ENCODE measurements around the gene USP6NL. TPM values are rescaled to one million over a fixed set of nuclear protein-coding genes. Genes with fewer than 3 reads are reported as not detected.

USP6NL gene
- total RNA-seq, 2 experiments from 2014 or later, result 2.3 to 2.5 TPM

- peak overlapping the region; percentile 67 for H3K27ac Mint-ChIP-seq
- H3K36me3 Mint-ChIP-seq (ENCODE audit: low read depth), result no peaks in the 10 kb centered on the region
- ATAC-seq (peak; percentile 24), DNase-seq (no peak)
- peaks cover 24% of the 10 kb centered on the region for H3K4me1 Mint-ChIP-seq (ENCODE audit: low read depth)
- H3K4me3 Mint-ChIP-seq, result peak overlapping the region; percentile 61
- H3K9me3 Mint-ChIP-seq, result no peaks in the 10 kb centered on the region
- TF ChIP-seq CTCF (IDR thresholded peaks at IDR 0.05), result no peak
- no peaks in the 10 kb centered on the region for H3K27me3 Mint-ChIP-seq
- ChIA-PET CTCF (interaction anchor here (1.6 kb wide), 1 partner anchor 230 kb away, joined by 4 read pairs; no protein-coding TSS in a partner anchor), POLR2A (interaction anchor here (0.7 kb wide), 1 partner anchor 138 kb away, joined by 3 read pairs; no protein-coding TSS in a partner anchor)
- intact Hi-C loops (cut with micrococcal nuclease), result no loop called here
These were observed 83.7 kb downstream of the USP6NL start for GRCh38 chr10:11527691-11528255.

- no peak for TF ChIP-seq CTCF (IDR thresholded peaks at IDR 0.05)
- no peaks in the 10 kb centered on the region for H3K27me3 Mint-ChIP-seq
- ChIA-PET CTCF (interaction anchor here (1.6 kb wide), 1 partner anchor 231 kb away, joined by 4 read pairs; no protein-coding TSS in a partner anchor), POLR2A (interaction anchor here (0.7 kb wide), 1 partner anchor 139 kb away, joined by 3 read pairs; no protein-coding TSS in a partner anchor)
- H3K27ac Mint-ChIP-seq, result no peak overlapping the region
- H3K9me3 Mint-ChIP-seq, result no peaks in the 10 kb centered on the region
- H3K4me1 Mint-ChIP-seq (ENCODE audit: low read depth), result peaks cover 21% of the 10 kb centered on the region
- no peak for DNase-seq
- intact Hi-C loops (cut with micrococcal nuclease), result no loop called here
- H3K4me3 Mint-ChIP-seq, result no peak overlapping the region
- no peaks in the 10 kb centered on the region for H3K36me3 Mint-ChIP-seq (ENCODE audit: low read depth)
- no peak for ATAC-seq
These were observed 84.4 kb downstream of the USP6NL start for GRCh38 chr10:11527068-11527467.

GRCh38 chr10:11525503-11525902 lies 85.9 kb downstream of the USP6NL start:
- intact Hi-C loops (cut with micrococcal nuclease), result no loop called here
- no peak for ATAC-seq
- Mint-ChIP-seq H3K9me3 (no peaks in the 10 kb centered on the region), H3K27ac (no peak overlapping the region), H3K4me3 (no peak overlapping the region), H3K36me3 (ENCODE audit: low read depth) (no peaks in the 10 kb centered on the region), H3K4me1 (ENCODE audit: low read depth) (peaks cover 20% of the 10 kb centered on the region), H3K27me3 (no peaks in the 10 kb centered on the region)
- POLR2A ChIA-PET, result interaction anchor here (0.7 to 0.9 kb wide), 2 partner anchors 8 to 10 kb away, joined by 3 read pairs; no protein-coding TSS in a partner anchor
- CTCF ChIA-PET, result interaction anchor here (1.0 to 1.5 kb wide), 3 partner anchors 11 to 461 kb away, joined by 3 to 8 read pairs (median 4); no protein-coding TSS in a partner anchor
- no peak for TF ChIP-seq CTCF (IDR thresholded peaks at IDR 0.05)
- no peak for DNase-seq

GRCh38 chr10:11522821-11523245 lies 88.6 kb downstream of the USP6NL start:
- H3K9me3 Mint-ChIP-seq, result no peaks in the 10 kb centered on the region
- no peaks in the 10 kb centered on the region for H3K36me3 Mint-ChIP-seq (ENCODE audit: low read depth)
- H3K27ac Mint-ChIP-seq, result no peak overlapping the region
- CTCF ChIA-PET, result interaction anchor here (3.3 kb wide), 1 partner anchor 235 kb away, joined by 14 read pairs; no protein-coding TSS in a partner anchor
- no peak for DNase-seq
- POLR2A ChIA-PET, result interaction anchor here (0.6 kb wide), 1 partner anchor 36 kb away, joined by 3 read pairs; no protein-coding TSS in a partner anchor
- no peak overlapping the region for H3K4me3 Mint-ChIP-seq
- intact Hi-C loops (cut with micrococcal nuclease), result no loop called here
- H3K27me3 Mint-ChIP-seq, result no peaks in the 10 kb centered on the region
- no peak for TF ChIP-seq CTCF (IDR thresholded peaks at IDR 0.05)
- ATAC-seq, result no peak
- peaks cover 7% of the 10 kb centered on the region for H3K4me1 Mint-ChIP-seq (ENCODE audit: low read depth)

- ChIA-PET CTCF (interaction anchor here (0.8 to 3.3 kb wide), 4 partner anchors 48 to 261 kb away, joined by 3 to 14 read pairs (median 3); no protein-coding TSS in a partner anchor), POLR2A (no interaction called here)
- no peak for DNase-seq
- intact Hi-C loops (cut with micrococcal nuclease), result no loop called here
- no peak for TF ChIP-seq CTCF (IDR thresholded peaks at IDR 0.05)
- Mint-ChIP-seq H3K27ac (no peak overlapping the region), H3K4me3 (no peak overlapping the region), H3K4me1 (ENCODE audit: low read depth) (peaks cover 9% of the 10 kb centered on the region), H3K9me3 (no peaks in the 10 kb centered on the region), H3K36me3 (ENCODE audit: low read depth) (no peaks in the 10 kb centered on the region), H3K27me3 (no peaks in the 10 kb centered on the region)
- ATAC-seq, result no peak
These were observed 89.6 kb downstream of the USP6NL start for GRCh38 chr10:11521860-11522259.
